ENCODE data around the gene ESPN.

Gene ESPN

DNA sequence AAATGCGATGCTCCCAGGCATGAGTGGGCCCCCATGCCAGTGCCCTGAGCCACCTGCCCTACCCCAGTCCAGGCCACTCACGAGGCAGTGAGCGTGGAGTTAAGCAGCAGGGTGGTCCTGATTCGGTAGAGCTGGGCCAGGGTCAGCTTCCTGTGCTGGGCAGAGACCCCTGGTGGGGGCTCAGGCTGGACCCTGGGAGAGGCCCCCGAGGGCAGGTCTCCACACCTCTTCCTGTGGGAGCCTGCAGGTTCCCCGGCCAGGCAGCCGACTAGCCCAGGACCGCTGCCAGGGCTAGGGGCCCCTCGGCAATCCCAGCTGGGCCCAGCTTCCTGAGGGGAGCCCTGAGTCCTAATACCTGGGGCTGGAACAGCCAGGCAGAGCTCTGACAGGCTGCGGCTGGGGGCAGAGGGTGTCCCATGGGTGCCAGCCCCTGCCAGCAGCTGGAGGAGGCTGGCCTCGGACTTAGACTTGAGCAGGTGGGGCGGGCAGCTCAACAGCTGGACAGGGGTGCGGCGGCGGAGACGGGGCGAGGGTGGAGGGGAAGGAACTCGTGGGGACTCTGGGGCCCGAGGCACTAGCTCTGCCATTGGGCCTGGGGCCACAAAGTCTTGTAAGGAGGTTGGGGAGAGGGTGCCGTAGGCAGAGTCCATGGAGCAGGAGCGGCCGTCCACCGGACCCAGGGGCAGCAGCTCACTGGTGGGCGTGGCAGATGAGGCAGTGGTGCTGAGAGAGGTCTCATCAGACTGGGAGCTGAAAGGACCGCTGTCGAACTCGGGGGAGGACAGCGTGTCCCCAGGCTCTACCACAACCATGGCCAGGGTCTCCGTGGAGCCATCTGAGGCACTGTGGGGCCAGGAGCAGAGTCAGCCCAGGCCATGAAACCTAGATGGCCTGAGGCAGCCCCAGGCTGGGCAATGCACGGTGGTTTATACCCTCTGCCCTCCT, 43.4 kb downstream of the ESPN start:
- H3K4me3 ChIP-seq (ENCODE audit: low read depth, low read length) = no peak overlapping the region
- H3K27ac ChIP-seq (ENCODE audit: low read depth, low read length) = no peak overlapping the region
- H3K79me2 ChIP-seq (ENCODE audit: control insufficient read depth, insufficient read depth, low read length, unreplicated experiment) = no peaks in the 10 kb centered on the region
- H2AFZ ChIP-seq (ENCODE audit: low read length, unreplicated experiment) = no peak overlapping the region
- H3K36me3 ChIP-seq (ENCODE audit: insufficient read depth, low read length) = peaks cover 10% of the 10 kb centered on the region; the same call in 1 of the 2 replicates
- no peaks in the 10 kb centered on the region for H3K4me1 ChIP-seq (ENCODE audit: control insufficient read depth, insufficient read depth, low read length, unreplicated experiment)
- H3K27me3 ChIP-seq (ENCODE audit: insufficient read depth, low read length) = no peaks in the 10 kb centered on the region

DNA sequence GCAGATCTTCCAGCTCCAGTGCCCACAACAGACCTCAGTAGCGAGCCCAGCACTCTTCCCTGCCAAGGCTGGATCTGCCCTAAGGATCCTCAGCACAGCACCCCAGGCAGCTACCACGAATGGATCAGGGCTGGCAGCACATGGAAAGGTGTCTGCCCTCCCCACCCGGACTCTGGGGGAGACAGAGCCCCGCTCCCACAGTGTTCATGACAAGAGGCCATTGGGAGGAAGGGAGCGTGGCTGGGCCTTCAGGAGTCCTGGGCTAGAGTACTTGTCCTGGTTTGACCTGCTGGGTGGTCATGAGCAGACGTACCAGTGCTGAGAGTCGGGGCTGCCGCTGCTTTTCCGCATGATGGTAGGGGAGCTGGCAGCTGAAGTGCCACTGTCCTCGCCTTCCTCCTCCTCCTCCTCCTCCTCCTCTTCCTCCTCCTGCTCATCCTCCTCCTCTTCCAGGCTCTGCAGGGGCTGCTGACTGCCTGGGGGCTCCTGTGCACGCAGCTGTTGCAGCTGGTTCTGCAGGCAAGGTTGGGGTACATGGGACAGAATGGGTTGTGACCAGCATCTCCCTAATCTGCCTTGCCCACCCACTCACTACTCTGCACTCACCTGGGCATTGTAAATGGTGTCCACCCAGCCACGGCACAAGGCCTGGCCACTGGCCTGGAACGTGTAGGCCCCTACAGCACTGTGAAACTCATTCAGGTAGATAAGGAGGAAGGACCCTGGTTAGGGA, 44.3 kb downstream of the ESPN start:
- no peak overlapping the region for H2AFZ ChIP-seq (ENCODE audit: low read length, unreplicated experiment)
- no peaks in the 10 kb centered on the region for H3K27me3 ChIP-seq (ENCODE audit: insufficient read depth, low read length)
- no peak overlapping the region for H3K4me3 ChIP-seq (ENCODE audit: low read depth, low read length)
- peaks cover 8% of the 10 kb centered on the region; the same call in 1 of the 2 replicates for H3K36me3 ChIP-seq (ENCODE audit: insufficient read depth, low read length)
- H3K27ac ChIP-seq (ENCODE audit: low read depth, low read length) = no peak overlapping the region
- no peaks in the 10 kb centered on the region for H3K79me2 ChIP-seq (ENCODE audit: control insufficient read depth, insufficient read depth, low read length, unreplicated experiment)
- no peaks in the 10 kb centered on the region for H3K4me1 ChIP-seq (ENCODE audit: control insufficient read depth, insufficient read depth, low read length, unreplicated experiment)

DNA sequence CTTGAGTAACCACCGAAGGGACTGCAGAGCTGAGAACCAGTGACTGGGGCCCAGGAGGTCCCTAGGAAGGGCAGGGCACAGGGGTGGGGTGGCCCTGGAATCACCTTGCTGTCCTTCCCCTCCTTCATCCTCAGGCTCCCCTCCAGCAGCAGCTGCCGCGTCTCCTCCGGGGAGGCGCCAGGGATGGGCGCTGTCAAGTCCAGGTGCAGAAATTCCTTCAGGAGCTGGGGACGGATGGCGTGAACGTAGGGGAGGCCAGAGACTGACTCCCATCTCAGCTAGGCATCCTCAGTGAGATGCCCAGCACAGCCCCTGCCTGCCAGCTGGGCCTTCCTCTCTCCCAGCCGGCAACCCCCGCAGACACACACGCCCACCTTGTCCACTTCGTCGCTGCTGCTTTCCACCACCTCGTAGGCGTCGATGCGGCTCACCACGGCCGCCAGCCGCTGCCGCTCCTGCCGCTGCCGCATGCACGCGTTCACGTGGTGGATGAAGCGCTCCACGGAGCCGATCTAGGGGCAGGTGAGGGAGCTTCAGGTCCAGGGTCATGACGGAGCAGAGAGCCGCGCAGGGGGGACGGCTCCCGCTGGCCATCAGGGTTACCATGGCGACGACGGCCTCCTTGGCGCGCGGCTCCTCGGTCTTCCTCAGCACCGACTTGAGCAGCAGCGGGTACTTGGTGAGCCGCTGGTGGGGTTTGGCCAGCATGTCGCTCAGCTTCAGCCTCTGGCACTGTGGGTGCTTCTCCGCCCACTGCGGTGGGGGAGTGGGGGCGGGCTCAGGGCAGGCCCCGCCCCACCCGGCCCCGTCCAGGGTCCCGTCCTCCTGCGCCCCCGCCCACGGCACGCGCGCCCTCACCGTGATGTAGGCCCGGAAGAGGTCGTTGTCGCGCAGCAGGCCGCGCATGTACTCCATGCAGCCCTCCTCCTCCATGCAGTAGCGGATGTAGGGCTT, 45.8 kb downstream of the ESPN start:
- H3K4me1 ChIP-seq (ENCODE audit: control insufficient read depth, insufficient read depth, low read length, unreplicated experiment) = no peaks in the 10 kb centered on the region
- H3K36me3 ChIP-seq (ENCODE audit: insufficient read depth, low read length) = peaks cover 8% of the 10 kb centered on the region; the same call in 1 of the 2 replicates
- no peaks in the 10 kb centered on the region for H3K79me2 ChIP-seq (ENCODE audit: control insufficient read depth, insufficient read depth, low read length, unreplicated experiment)
- no peaks in the 10 kb centered on the region for H3K27me3 ChIP-seq (ENCODE audit: insufficient read depth, low read length)
- no peak overlapping the region for H2AFZ ChIP-seq (ENCODE audit: low read length, unreplicated experiment)
- H3K27ac ChIP-seq (ENCODE audit: low read depth, low read length) = no peak overlapping the region
- no peak overlapping the region for H3K4me3 ChIP-seq (ENCODE audit: low read depth, low read length)

- Histone ChIP-seq H2AFZ (ENCODE audit: low read length, unreplicated experiment) (no peak overlapping the region), H3K4me3 (ENCODE audit: low read depth, low read length) (no peak overlapping the region), H3K4me1 (ENCODE audit: control insufficient read depth, insufficient read depth, low read length, unreplicated experiment) (no peaks in the 10 kb centered on the region), H3K36me3 (ENCODE audit: insufficient read depth, low read length) (peaks cover 8% of the 10 kb centered on the region; the same call in 1 of the 2 replicates), H3K27me3 (ENCODE audit: insufficient read depth, low read length) (no peaks in the 10 kb centered on the region), H3K79me2 (ENCODE audit: control insufficient read depth, insufficient read depth, low read length, unreplicated experiment) (no peaks in the 10 kb centered on the region), H3K27ac (ENCODE audit: low read depth, low read length) (no peak overlapping the region)
These were observed 46.8 kb downstream of the ESPN start for GRCh38 chr1:6471086-6471969.

DNA sequence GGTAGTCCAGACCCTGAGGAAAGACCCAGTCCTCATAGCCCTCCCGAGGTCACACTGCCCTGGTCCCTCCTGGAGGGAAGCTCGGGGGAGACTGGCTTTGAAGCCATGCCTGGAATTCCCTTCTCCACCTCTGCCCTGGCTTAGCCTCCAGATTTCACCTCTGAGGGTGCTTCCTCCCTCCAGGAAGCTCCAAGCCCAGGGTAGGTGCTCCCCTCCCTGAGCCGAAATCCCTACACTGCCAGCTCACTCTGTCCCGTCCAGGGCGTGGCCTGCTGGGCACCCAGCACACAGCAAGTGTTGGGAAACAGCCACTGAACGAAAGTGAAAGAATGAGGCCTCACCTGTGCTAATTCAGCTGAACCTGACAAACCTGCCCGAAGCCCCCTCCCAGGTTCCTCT, 47.4 kb downstream of the ESPN start:
- Histone ChIP-seq H3K4me1 (ENCODE audit: control insufficient read depth, insufficient read depth, low read length, unreplicated experiment) (no peaks in the 10 kb centered on the region), H3K27ac (ENCODE audit: low read depth, low read length) (no peak overlapping the region), H3K27me3 (ENCODE audit: insufficient read depth, low read length) (no peaks in the 10 kb centered on the region), H3K36me3 (ENCODE audit: insufficient read depth, low read length) (peaks cover 8% of the 10 kb centered on the region; the same call in 1 of the 2 replicates), H3K4me3 (ENCODE audit: low read depth, low read length) (no peak overlapping the region), H2AFZ (ENCODE audit: low read length, unreplicated experiment) (no peak overlapping the region), H3K79me2 (ENCODE audit: control insufficient read depth, insufficient read depth, low read length, unreplicated experiment) (no peaks in the 10 kb centered on the region)

GRCh38 chr1:6472391-6472790, 47.8 kb downstream of the ESPN start:
- Histone ChIP-seq H3K79me2 (ENCODE audit: control insufficient read depth, insufficient read depth, low read length, unreplicated experiment) (no peaks in the 10 kb centered on the region), H3K27ac (ENCODE audit: low read depth, low read length) (no peak overlapping the region), H3K4me1 (ENCODE audit: control insufficient read depth, insufficient read depth, low read length, unreplicated experiment) (no peaks in the 10 kb centered on the region), H3K36me3 (ENCODE audit: insufficient read depth, low read length) (peaks cover 8% of the 10 kb centered on the region; the same call in 1 of the 2 replicates), H2AFZ (ENCODE audit: low read length, unreplicated experiment) (no peak overlapping the region), H3K4me3 (ENCODE audit: low read depth, low read length) (no peak overlapping the region), H3K27me3 (ENCODE audit: insufficient read depth, low read length) (no peaks in the 10 kb centered on the region)

DNA sequence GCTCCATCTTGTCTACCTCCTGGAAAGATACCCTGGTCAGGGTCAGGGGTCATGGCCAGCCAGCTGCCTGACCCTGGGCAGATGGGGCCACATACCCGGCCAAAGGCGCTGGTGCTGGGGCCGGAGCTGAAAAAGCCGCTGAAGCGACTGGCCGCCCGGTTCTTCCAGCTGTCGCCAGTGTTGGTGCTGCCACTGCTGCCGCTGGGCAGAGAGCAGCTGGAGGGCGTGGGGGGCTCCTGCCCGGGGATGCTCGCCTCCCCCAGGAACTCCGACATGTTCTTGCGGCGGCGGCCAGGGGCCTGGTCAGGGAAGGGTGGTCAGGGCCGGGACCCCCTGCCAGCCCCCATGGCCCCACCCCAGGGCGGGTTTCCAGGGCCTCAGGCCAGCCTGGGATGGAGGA, 48.6 kb downstream of the ESPN start:
- Histone ChIP-seq H3K27ac (ENCODE audit: low read depth, low read length) (no peak overlapping the region), H3K36me3 (ENCODE audit: insufficient read depth, low read length) (peaks cover 8% of the 10 kb centered on the region; the same call in 1 of the 2 replicates), H3K4me3 (ENCODE audit: low read depth, low read length) (no peak overlapping the region), H3K79me2 (ENCODE audit: control insufficient read depth, insufficient read depth, low read length, unreplicated experiment) (no peaks in the 10 kb centered on the region), H3K4me1 (ENCODE audit: control insufficient read depth, insufficient read depth, low read length, unreplicated experiment) (no peaks in the 10 kb centered on the region), H2AFZ (ENCODE audit: low read length, unreplicated experiment) (no peak overlapping the region), H3K27me3 (ENCODE audit: insufficient read depth, low read length) (no peaks in the 10 kb centered on the region)

GRCh38 chr1:6473974-6474814, 49.6 kb downstream of the ESPN start:
- Histone ChIP-seq H3K27ac (ENCODE audit: low read depth, low read length) (no peak overlapping the region), H3K4me3 (ENCODE audit: low read depth, low read length) (no peak overlapping the region), H2AFZ (ENCODE audit: low read length, unreplicated experiment) (no peak overlapping the region), H3K79me2 (ENCODE audit: control insufficient read depth, insufficient read depth, low read length, unreplicated experiment) (no peaks in the 10 kb centered on the region), H3K27me3 (ENCODE audit: insufficient read depth, low read length) (no peaks in the 10 kb centered on the region), H3K4me1 (ENCODE audit: control insufficient read depth, insufficient read depth, low read length, unreplicated experiment) (no peaks in the 10 kb centered on the region), H3K36me3 (ENCODE audit: insufficient read depth, low read length) (peaks cover 8% of the 10 kb centered on the region; the same call in 1 of the 2 replicates)

- H3K4me3 ChIP-seq (ENCODE audit: low read depth, low read length) = no peak overlapping the region
- no peaks in the 10 kb centered on the region for H3K27me3 ChIP-seq (ENCODE audit: insufficient read depth, low read length)
- H3K36me3 ChIP-seq (ENCODE audit: insufficient read depth, low read length) = peaks cover 8% of the 10 kb centered on the region; the same call in 1 of the 2 replicates
- H3K4me1 ChIP-seq (ENCODE audit: control insufficient read depth, insufficient read depth, low read length, unreplicated experiment) = no peaks in the 10 kb centered on the region
- H3K79me2 ChIP-seq (ENCODE audit: control insufficient read depth, insufficient read depth, low read length, unreplicated experiment) = no peaks in the 10 kb centered on the region
- H3K27ac ChIP-seq (ENCODE audit: low read depth, low read length) = no peak overlapping the region
- H2AFZ ChIP-seq (ENCODE audit: low read length, unreplicated experiment) = no peak overlapping the region
These were observed 50.3 kb downstream of the ESPN start for GRCh38 chr1:6474815-6475282.
